PC-9 (cell line): ENCODE data around the gene SFT2D2. TPM values are rescaled to one million over a fixed set of nuclear protein-coding genes. Genes with fewer than 3 reads are reported as not detected.

Source experiments
- BruUV-seq: library from RNA; stranded (reverse); fragments of 400-500 nt; replicated peaks from 2 replicates; lab custom pipeline; 2021; lab: Mats Ljungman, UMichigan
- CTCF ChIA-PET: fragments of 300-600 bp; sonication (Branson Sonifier 250); formaldehyde crosslinking; loops from one replicate; lab custom pipeline; 2022; ENCODE audit warnings: antibody characterized with exemption; lab: Charles Lee
- POLR2A ChIA-PET: fragments of 300-600 bp; sonication (Branson Sonifier 250); formaldehyde crosslinking; loops from one replicate; lab custom pipeline; 2022; ENCODE audit warnings: antibody characterized with exemption; ENCODE audit not compliant: unreplicated experiment; lab: Charles Lee
- DNase-seq, 2 experiments: peaks; one replicate each; pipeline versions ENCODE4 v3.0.0 to v3.0.0-alpha.2; 2015 to 2022; ENCODE audit warnings: mixed read lengths in 1 of 2
- H2AFZ ChIP-seq: fragments of 200-600 bp; sonication (generic); 2 replicates; pipeline ENCODE4 v1.8.1; 2017; ENCODE audit warnings: antibody characterized with exemption
- H3F3A ChIP-seq: fragments of 200-600 bp; sonication (generic); 2 replicates; pipeline ENCODE4 v1.8.1; 2017; ENCODE audit warnings: antibody characterized with exemption, mild to moderate bottlenecking, low read depth; ENCODE audit not compliant: insufficient read depth
- H3K27ac ChIP-seq: fragments of 200-600 bp; sonication (generic); 2 replicates; pipeline ENCODE4 v1.6.1; 2016; ENCODE audit warnings: mixed run types
- H3K27me3 ChIP-seq: fragments of 200-600 bp; sonication (generic); 2 replicates; pipeline ENCODE4 v1.6.1; 2016; ENCODE audit warnings: low read depth, mixed run types; ENCODE audit not compliant: insufficient read depth
- H3K36me3 ChIP-seq: fragments of 200-600 bp; sonication (generic); 2 replicates; pipeline ENCODE4 v1.6.1; 2016; ENCODE audit warnings: low read depth, mixed run types
- H3K4me1 ChIP-seq: fragments of 200-600 bp; sonication (generic); replicated peaks from 2 replicates; pipeline ENCODE4 v1.6.1; 2016; ENCODE audit warnings: mixed run types; ENCODE audit not compliant: insufficient read depth
- H3K4me2 ChIP-seq: fragments of 200-600 bp; sonication (generic); 2 replicates; pipeline ENCODE4 v1.6.1; 2017; ENCODE audit warnings: mixed run types
- H3K4me3 ChIP-seq: fragments of 200-600 bp; sonication (generic); 2 replicates; pipeline ENCODE4 v1.6.1; 2016; ENCODE audit warnings: mixed run types
- H3K79me2 ChIP-seq: fragments of 200-600 bp; sonication (generic); 2 replicates; pipeline ENCODE4 v1.6.1; 2017; ENCODE audit warnings: low read depth, mixed run types
- H3K9me2 ChIP-seq: fragments of 200-600 bp; sonication (generic); 2 replicates; pipeline ENCODE4 v1.8.1; 2017; ENCODE audit warnings: mild to moderate bottlenecking; ENCODE audit not compliant: insufficient read depth
- H3K9me3 ChIP-seq: fragments of 200-600 bp; sonication (generic); 2 replicates; pipeline ENCODE4 v1.8.1; 2016; ENCODE audit warnings: low read depth; ENCODE audit not compliant: insufficient read depth
- H4K20me1 ChIP-seq: fragments of 200-600 bp; sonication (generic); 2 replicates; pipeline ENCODE4 v1.8.1; 2017; ENCODE audit not compliant: insufficient read depth
- CTCF ChIP-seq: fragments of 200-600 bp; sonication (generic); conservative IDR thresholded peaks from 2 replicates; pipeline ENCODE4 v1.6.1; 2017; ENCODE audit warnings: mixed run types, antibody characterized with exemption, mild to moderate bottlenecking, moderate library complexity
- EZH2 ChIP-seq: fragments of 200-600 bp; sonication (generic); IDR thresholded peaks from 2 replicates; pipeline ENCODE4 v1.8.0; 2017; ENCODE audit warnings: antibody characterized with exemption, low read depth
- intact Hi-C: fragments of 100-400 bp; cut with micrococcal nuclease; formaldehyde crosslinking; loops from one replicate; pipeline ENCODE4 v1.10.0; 2022; ENCODE audit not compliant: unreplicated experiment
- total RNA-seq: library from RNA; stranded (reverse); gene quantifications from 2 replicates; pipeline ENCODE4 v1.2.3, GENCODE V29; 2021

The SFT2D2 gene
- total RNA-seq, 1 experiment from 2014 or later: 66.8 TPM

GRCh38 chr1:168252204-168252733, 26.5 kb downstream of the SFT2D2 start:
- H4K20me1 ChIP-seq: no peaks in the 10 kb centered on the region
- no peaks in the 10 kb centered on the region for H3K27me3 ChIP-seq
- no peak overlapping the region for H3K4me3 ChIP-seq
- TF ChIP-seq CTCF (no peak), EZH2 (no peak)
- 0 out of 2 replicates have a peak, but pooled peaks cover 4% of the 10 kb centered on the region for H3F3A ChIP-seq
- H2AFZ ChIP-seq: no peak overlapping the region
- H3K27ac ChIP-seq: no peak overlapping the region
- ChIA-PET POLR2A (no interaction called here), CTCF (interaction anchor here (0.6 kb wide), 1 partner anchor 23 kb away, joined by 3 read pairs; no protein-coding TSS in a partner anchor)
- H3K9me2 ChIP-seq: no peaks in the 10 kb centered on the region
- peaks cover 6% of the 10 kb centered on the region; the same call in 1 of the 2 replicates for H3K79me2 ChIP-seq
- BruUV-seq: no TSS peak
- intact Hi-C loops: no loop called here
- H3K9me3 ChIP-seq: peaks cover 9% of the 10 kb centered on the region; the same call in 1 of the 2 replicates
- DNase-seq: no peak
- peaks cover 7% of the 10 kb centered on the region; the same call in 1 of the 2 replicates for H3K36me3 ChIP-seq
- H3K4me2 ChIP-seq: no peak overlapping the region
- H3K4me1 ChIP-seq: no peaks in the 10 kb centered on the region

- TF ChIP-seq CTCF (no peak), EZH2 (no peak)
- POLR2A ChIA-PET: no interaction called here
- no peaks in the 10 kb centered on the region for H3K27me3 ChIP-seq
Measured at GRCh38 chr1:168256164-168256563, 30.4 kb downstream of the SFT2D2 start.

GRCh38 chr1:168257397-168257796, 31.6 kb downstream of the SFT2D2 start:
- TF ChIP-seq EZH2 (no peak), CTCF (no peak)

More at GRCh38 chr1:168256164-168256563, 30.4 kb downstream of the SFT2D2 start:
- Histone ChIP-seq H2AFZ (no peak overlapping the region), H3K4me2 (no peak overlapping the region), H3K79me2 (no peaks in the 10 kb centered on the region; the same call in 1 of the 2 replicates), H3K36me3 (no peaks in the 10 kb centered on the region; the same call in 1 of the 2 replicates), H3K4me3 (no peak overlapping the region), H3K4me1 (0 out of 2 replicates have a peak, but pooled peaks cover under 1% of the 10 kb centered on the region), H3K9me3 (peaks cover 9% of the 10 kb centered on the region; the same call in 1 of the 2 replicates), H3F3A (no peaks in the 10 kb centered on the region), H3K27ac (no peak overlapping the region), H3K9me2 (no peaks in the 10 kb centered on the region), H4K20me1 (no peaks in the 10 kb centered on the region)
- DNase-seq: no peak
- BruUV-seq: no TSS peak
- CTCF ChIA-PET: no interaction called here
- intact Hi-C loops: no loop called here

More at GRCh38 chr1:168257397-168257796, 31.6 kb downstream of the SFT2D2 start:
- no TSS peak for BruUV-seq
- Histone ChIP-seq H3K9me3 (peaks cover 9% of the 10 kb centered on the region; the same call in 1 of the 2 replicates), H3K79me2 (peaks cover 2% of the 10 kb centered on the region; the same call in 1 of the 2 replicates), H3K27ac (no peak overlapping the region), H3K9me2 (no peaks in the 10 kb centered on the region), H3F3A (no peaks in the 10 kb centered on the region), H3K27me3 (no peaks in the 10 kb centered on the region), H3K4me2 (no peak overlapping the region), H3K36me3 (no peaks in the 10 kb centered on the region; the same call in 1 of the 2 replicates), H2AFZ (no peak overlapping the region), H3K4me1 (0 out of 2 replicates have a peak, but pooled peaks cover 3% of the 10 kb centered on the region), H3K4me3 (no peak overlapping the region), H4K20me1 (no peaks in the 10 kb centered on the region)
- intact Hi-C loops: no loop called here
- DNase-seq: no peak
- ChIA-PET POLR2A (no interaction called here), CTCF (no interaction called here)
